Measurements from ENCODE around the gene ITGA6. TPM values are rescaled to one million over a fixed set of nuclear protein-coding genes. Genes with fewer than 3 reads are reported as not detected.

ITGA6 gene
- total RNA-seq, 1 experiment from 2014 or later: 75.9 TPM

DNA sequence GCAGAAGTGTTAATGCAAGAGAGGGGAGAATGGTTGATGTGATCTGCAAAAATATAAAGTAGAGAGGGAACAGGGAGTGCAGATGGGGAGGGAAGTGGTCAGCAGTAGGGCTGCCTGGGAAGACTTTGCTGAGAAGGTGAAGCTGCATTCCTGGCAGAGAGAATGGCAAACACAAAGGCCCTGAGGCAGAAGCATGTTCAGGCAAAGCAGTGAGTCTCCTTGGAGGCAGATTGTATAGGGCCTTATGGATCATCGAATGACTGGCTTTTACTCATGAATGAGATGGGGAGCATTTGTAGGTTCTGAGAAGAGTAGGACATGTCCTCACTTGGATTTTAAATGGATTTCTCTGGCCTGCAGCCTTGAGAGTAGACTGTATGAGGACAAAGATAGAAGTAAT, 9.5 kb downstream of the ITGA6 start:
- ATAC-seq: no peak
- Histone ChIP-seq H3K4me3 (ENCODE audit: low read depth in 2 of 2, low read length in 2 of 2) (no peak overlapping the region), H3K27ac (ENCODE audit: low read length) (no peak overlapping the region; the same call in 1 of the 2 replicates), H3K4me1 (ENCODE audit: control insufficient read depth, insufficient read depth, low read length) (peaks cover 56% of the 10 kb centered on the region), H3K36me3 (ENCODE audit: control insufficient read depth, insufficient read depth, low read length) (no peaks in the 10 kb centered on the region), H3K27me3 (ENCODE audit: control insufficient read depth, insufficient read depth, low read length) (no peaks in the 10 kb centered on the region), H3K9me3 (ENCODE audit: control insufficient read depth, insufficient read depth, low read depth, low read length) (no peaks in the 10 kb centered on the region)
- no peak for DNase-seq (ENCODE audit: low read depth, low spot score)
- BruUV-seq (replicated peaks): no TSS peak
- ChIA-PET CTCF (no interaction called here), POLR2A (no interaction called here)
- in situ Hi-C loops (cut with HindIII; ENCODE audit: low pct_unique_long_range_greater_than_20kb, low sequenced_read_pairs): no loop called here
- intact Hi-C loops (cut with micrococcal nuclease; ENCODE audit: unreplicated experiment): no loop called here
- TF ChIP-seq, protein P1, sequence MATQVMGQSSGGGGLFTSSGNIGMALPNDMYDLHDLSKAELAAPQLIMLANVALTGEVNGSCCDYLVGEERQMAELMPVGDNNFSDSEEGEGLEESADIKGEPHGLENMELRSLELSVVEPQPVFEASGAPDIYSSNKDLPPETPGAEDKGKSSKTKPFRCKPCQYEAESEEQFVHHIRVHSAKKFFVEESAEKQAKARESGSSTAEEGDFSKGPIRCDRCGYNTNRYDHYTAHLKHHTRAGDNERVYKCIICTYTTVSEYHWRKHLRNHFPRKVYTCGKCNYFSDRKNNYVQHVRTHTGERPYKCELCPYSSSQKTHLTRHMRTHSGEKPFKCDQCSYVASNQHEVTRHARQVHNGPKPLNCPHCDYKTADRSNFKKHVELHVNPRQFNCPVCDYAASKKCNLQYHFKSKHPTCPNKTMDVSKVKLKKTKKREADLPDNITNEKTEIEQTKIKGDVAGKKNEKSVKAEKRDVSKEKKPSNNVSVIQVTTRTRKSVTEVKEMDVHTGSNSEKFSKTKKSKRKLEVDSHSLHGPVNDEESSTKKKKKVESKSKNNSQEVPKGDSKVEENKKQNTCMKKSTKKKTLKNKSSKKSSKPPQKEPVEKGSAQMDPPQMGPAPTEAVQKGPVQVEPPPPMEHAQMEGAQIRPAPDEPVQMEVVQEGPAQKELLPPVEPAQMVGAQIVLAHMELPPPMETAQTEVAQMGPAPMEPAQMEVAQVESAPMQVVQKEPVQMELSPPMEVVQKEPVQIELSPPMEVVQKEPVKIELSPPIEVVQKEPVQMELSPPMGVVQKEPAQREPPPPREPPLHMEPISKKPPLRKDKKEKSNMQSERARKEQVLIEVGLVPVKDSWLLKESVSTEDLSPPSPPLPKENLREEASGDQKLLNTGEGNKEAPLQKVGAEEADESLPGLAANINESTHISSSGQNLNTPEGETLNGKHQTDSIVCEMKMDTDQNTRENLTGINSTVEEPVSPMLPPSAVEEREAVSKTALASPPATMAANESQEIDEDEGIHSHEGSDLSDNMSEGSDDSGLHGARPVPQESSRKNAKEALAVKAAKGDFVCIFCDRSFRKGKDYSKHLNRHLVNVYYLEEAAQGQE (IDR thresholded peaks at IDR 0.05; ENCODE audit: insufficient read depth in 1 of 2, low read depth in 2 of 2, low read length in 1 of 2): no peak
- TF ChIP-seq SIN3A (IDR thresholded peaks at IDR 0.05; ENCODE audit: borderline replicate concordance, insufficient read depth, low read depth, low read length) (no peak), TCF7L2 (IDR thresholded peaks at IDR 0.05; ENCODE audit: low read depth, low read length) (no peak), POLR2AphosphoS5 (IDR thresholded peaks at IDR 0.05; ENCODE audit: low read depth, low read length) (no peak)
- TF ChIP-seq, protein P2, sequence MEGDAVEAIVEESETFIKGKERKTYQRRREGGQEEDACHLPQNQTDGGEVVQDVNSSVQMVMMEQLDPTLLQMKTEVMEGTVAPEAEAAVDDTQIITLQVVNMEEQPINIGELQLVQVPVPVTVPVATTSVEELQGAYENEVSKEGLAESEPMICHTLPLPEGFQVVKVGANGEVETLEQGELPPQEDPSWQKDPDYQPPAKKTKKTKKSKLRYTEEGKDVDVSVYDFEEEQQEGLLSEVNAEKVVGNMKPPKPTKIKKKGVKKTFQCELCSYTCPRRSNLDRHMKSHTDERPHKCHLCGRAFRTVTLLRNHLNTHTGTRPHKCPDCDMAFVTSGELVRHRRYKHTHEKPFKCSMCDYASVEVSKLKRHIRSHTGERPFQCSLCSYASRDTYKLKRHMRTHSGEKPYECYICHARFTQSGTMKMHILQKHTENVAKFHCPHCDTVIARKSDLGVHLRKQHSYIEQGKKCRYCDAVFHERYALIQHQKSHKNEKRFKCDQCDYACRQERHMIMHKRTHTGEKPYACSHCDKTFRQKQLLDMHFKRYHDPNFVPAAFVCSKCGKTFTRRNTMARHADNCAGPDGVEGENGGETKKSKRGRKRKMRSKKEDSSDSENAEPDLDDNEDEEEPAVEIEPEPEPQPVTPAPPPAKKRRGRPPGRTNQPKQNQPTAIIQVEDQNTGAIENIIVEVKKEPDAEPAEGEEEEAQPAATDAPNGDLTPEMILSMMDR (IDR thresholded peaks at IDR 0.05): no peak

DNA sequence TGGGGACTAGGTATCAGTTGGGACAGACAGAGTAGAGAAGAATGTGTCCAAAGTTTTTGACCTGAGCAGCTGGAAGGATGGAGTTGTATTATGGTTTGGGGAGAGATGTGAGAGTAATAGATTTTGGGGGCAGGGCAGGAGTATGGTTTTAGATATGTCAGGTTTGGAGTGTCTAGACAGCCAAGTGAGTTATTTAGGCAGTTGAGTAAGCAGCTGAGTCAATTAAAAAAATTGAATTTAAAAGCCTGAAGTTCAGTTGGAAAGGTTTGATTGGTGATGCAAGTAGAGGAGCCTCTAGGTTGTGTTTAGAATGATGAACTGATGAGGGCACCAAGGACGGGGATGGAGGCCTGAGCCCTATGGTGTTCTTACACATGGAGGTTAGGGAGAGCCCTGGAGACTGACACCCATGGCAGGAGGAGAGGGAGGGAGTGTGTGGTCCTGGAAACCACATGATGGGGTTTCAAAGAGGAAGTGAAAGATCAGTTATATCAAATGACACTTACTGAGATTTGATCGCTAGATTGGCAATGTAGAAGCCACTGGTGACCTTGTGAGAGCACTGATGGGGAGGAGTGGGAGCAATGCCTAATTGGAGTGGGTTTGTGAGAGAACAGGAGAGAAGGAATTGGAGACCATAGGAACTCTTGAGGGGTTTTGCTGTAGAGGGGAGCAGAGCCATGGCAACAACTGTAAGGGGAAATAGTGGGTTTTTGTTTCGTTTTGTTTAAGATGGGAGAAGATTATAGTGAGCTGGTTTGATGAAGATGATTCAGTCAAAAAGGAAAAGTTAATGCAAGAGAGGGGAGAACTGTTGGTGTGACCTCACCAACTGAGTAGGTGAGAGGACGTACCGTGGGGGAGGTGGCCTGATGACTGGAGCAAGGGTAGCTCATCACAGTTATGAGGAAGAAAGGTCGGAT, 10.3 kb downstream of the ITGA6 start:
- no peak for ATAC-seq
- Histone ChIP-seq H3K4me3 (ENCODE audit: low read depth in 2 of 2, low read length in 2 of 2) (no peak overlapping the region), H3K36me3 (ENCODE audit: control insufficient read depth, insufficient read depth, low read length) (no peaks in the 10 kb centered on the region), H3K27me3 (ENCODE audit: control insufficient read depth, insufficient read depth, low read length) (no peaks in the 10 kb centered on the region), H3K27ac (ENCODE audit: low read length) (peak overlapping the region; percentile 67), H3K9me3 (ENCODE audit: control insufficient read depth, insufficient read depth, low read depth, low read length) (no peaks in the 10 kb centered on the region), H3K4me1 (ENCODE audit: control insufficient read depth, insufficient read depth, low read length) (peaks cover 64% of the 10 kb centered on the region)
- TF ChIP-seq, protein P1 (IDR thresholded peaks at IDR 0.05; ENCODE audit: insufficient read depth in 1 of 2, low read depth in 2 of 2, low read length in 1 of 2): no peak
- TF ChIP-seq TCF7L2 (IDR thresholded peaks at IDR 0.05; ENCODE audit: low read depth, low read length): no peak
- TF ChIP-seq SIN3A (IDR thresholded peaks at IDR 0.05; ENCODE audit: borderline replicate concordance, insufficient read depth, low read depth, low read length): no peak
- no peak for TF ChIP-seq POLR2AphosphoS5 (IDR thresholded peaks at IDR 0.05; ENCODE audit: low read depth, low read length)
- TF ChIP-seq, protein P2 (IDR thresholded peaks at IDR 0.05): no peak
- no peak for DNase-seq (ENCODE audit: low read depth, low spot score)
- ChIA-PET CTCF (no interaction called here), POLR2A (interaction anchor here (1.5 kb wide), 1 partner anchor 8 kb away, joined by 4 read pairs; no protein-coding TSS in a partner anchor)
- in situ Hi-C loops (cut with HindIII; ENCODE audit: low pct_unique_long_range_greater_than_20kb, low sequenced_read_pairs): no loop called here
- BruUV-seq (replicated peaks): no TSS peak
- intact Hi-C loops (cut with micrococcal nuclease; ENCODE audit: unreplicated experiment): no loop called here
